GM12874 (cell line): Measurements from ENCODE around the gene CDYL2.

ENCODE experiments used
- TF ChIP-seq, protein P1 (sequence below): IDR thresholded peaks from 2 replicates; pipeline ENCODE4 v1.5.1; 2011; ENCODE audit warnings: low read depth, mild to moderate bottlenecking, control low read depth, low read length, moderate library complexity; ENCODE audit not compliant: insufficient read depth

CDYL2 gene

DNA sequence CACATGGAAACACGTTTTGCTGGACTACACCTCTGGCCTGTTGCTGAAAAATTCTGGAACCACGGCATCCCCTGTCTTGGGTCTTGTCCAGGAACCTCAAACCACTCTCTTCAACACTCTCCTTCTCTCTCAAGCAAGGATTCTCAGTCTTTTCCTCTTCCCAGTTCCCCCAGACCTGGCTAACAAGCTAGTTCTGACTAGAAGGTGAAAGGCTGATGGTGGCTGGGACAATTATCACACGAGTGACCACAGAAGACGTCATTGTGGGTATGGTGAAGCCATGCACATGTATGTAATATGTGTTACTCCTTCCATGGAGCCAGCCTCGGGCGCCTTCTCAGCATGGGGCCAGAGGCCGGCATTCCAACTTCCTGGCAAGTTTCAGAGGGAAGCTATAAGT lies 123.0 kb downstream of the CDYL2 start:
- TF ChIP-seq, protein P1, sequence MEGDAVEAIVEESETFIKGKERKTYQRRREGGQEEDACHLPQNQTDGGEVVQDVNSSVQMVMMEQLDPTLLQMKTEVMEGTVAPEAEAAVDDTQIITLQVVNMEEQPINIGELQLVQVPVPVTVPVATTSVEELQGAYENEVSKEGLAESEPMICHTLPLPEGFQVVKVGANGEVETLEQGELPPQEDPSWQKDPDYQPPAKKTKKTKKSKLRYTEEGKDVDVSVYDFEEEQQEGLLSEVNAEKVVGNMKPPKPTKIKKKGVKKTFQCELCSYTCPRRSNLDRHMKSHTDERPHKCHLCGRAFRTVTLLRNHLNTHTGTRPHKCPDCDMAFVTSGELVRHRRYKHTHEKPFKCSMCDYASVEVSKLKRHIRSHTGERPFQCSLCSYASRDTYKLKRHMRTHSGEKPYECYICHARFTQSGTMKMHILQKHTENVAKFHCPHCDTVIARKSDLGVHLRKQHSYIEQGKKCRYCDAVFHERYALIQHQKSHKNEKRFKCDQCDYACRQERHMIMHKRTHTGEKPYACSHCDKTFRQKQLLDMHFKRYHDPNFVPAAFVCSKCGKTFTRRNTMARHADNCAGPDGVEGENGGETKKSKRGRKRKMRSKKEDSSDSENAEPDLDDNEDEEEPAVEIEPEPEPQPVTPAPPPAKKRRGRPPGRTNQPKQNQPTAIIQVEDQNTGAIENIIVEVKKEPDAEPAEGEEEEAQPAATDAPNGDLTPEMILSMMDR, result no peak

DNA sequence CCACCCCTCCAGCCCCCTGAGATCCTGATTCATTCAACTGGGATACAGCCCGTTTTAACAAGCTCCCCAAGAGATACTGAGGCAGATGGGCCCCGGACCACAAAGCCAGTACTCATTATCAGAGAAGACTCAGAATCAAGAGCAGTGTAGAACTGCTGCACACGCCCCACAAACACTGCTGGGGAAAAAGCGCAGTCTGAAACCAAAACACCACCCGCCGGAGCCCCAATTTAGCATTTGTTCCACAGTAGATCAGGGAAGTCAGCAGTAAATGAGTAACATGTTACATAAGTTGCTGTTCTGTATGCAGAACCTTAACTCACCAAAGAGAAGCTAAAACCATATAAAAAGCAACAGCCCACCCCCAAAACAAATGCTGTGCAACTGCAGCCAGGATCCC lies 123.6 kb downstream of the CDYL2 start:
- TF ChIP-seq, protein P1, result no peak

DNA sequence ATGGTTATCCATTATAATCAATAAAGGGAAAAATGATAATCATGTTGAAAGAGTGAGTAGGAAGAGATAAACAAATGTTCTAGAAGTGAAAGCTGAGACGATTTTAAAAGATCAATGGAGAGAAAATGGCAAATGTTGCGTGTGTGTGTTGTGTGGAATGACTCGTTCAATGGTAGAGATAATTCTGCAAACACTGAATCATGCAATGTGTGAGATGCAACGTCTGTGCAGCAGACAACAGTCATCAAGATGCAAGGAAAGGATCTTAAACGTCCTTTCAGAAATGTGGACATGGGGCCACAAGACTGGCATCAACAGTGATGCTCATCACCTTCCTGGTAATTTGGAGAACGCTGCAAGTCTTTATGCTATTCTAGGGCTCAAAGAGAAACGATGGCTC lies 124.4 kb downstream of the CDYL2 start:
- TF ChIP-seq, protein P1, result no peak

DNA sequence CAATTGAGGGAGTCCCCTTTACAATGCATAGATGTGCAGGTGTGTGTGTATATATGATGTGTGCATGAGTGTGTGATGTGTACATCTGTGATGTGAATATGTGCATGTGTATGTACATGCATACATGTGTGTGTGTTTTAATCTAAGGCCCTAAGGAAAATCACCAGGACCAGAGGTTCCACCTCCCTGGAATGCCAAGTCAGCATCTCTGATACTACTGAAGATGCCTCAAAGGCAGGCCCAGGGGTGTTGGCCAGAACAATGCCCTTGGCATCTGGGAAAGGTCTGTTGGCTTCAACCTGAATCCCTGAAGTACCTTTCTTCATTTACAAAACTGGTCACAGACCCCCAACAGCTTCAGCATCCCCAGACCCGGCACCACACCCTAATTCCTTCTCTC lies 129.5 kb downstream of the CDYL2 start:
- TF ChIP-seq, protein P1, result no peak

DNA sequence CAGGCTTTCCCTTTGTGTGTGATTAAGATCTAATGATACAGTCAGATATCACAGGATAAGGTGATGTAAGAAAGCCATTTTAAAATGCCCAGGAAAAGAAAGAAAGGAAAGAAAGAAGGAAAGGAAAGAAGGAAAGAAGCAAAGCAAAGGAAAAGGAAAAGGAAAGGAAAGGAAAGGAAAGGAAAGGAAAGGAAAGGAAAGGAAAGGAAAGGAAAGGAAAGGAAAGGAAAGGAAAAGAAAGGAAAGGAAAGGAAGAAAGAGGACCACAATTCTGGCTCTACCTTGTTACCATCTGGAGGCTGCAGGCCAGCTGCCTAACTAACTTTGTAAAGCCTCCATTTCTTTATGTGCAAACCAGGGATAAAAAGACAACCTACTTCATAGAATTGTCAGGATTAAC lies 132.0 kb downstream of the CDYL2 start:
- TF ChIP-seq, protein P1, result no peak

DNA sequence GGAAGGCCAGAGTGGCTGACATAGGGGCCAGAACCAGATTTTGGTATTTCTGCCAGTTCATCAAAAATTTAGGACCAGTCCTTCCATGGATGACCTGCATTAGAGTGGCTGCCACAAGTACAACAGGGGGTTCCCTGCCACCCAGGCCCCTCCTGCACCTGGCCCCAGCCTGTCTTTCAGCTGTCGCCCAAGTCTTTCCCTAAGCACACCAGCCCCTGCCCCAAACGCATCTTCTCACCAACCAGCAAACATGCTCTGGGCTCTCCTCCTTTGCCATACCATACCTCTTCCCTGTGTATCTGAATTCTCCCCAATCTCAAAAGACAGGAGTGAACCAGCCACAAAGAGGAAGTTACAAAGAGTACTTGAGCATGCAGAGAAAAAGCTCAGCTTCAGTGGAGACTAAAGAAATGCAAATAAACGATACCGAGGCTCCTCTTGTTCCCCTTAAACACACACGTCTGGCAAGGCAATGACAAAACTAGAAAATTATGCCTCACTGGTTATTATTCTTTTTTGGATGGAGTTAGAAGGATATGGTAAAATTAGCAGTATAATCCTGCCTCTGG lies 133.0 kb downstream of the CDYL2 start:
- TF ChIP-seq, protein P1, result no peak

DNA sequence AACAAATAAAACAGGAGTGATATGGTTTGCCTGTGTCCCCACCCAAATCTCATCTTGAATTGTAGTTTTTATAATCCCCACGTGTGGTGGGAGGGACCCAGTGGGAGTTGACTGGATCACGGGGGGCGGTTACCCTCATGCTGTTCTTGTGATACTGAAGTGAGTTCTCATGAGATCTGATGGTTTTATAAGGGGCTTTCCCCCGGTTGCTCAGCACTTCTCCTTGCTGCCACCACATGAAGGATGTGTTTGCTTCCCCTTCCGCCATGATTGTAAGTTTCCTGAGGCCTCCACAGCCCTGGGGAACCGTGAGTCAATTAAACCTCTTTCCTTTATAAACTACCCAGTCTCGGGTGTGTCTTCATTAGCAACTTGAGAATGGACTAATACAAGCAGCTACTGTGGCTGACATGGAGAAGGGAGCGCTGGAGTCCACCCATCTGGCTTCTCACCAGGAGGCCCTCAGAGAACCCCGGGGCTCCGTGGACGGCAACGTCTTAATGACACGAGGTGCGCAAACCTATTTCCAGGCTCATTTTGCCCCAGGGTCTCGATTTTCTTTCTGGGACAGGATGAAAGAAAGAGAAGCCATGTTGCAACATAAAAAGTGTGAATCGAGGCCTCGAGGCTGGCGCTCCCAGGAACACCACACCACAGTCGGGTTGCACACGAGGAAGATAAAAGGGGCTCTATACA lies 134.1 kb downstream of the CDYL2 start:
- TF ChIP-seq, protein P1, result no peak
